GM21529 (cell line): Measurements from ENCODE around the gene ANKRD11.

Experiments used
- ATAC-seq: cut with Tn5 transposase; IDR thresholded peaks from one replicate; pipeline ENCODE4 v1.9.1; 2021; ENCODE audit not compliant: unreplicated experiment

Gene ANKRD11

DNA sequence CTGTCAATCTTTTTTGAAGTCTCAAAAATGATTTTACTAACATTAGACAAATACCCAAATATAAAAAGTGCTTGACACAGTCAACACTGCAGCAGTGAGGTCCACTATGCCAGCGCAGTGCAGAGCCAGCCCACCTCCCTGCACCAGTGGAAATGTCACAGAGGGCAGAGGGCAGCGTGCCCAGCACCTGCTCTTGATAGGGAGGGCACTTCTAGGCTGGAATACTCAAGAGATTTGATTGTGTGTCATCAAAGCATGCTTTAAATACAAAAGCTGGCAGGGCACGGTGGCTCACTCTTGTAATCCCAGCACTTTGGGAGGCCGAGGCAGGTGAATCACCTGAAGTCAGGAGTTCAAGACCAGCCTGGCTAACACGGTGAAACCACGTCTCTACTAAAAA is 136.0 kb downstream of the ANKRD11 start:
- ATAC-seq: no peak

DNA sequence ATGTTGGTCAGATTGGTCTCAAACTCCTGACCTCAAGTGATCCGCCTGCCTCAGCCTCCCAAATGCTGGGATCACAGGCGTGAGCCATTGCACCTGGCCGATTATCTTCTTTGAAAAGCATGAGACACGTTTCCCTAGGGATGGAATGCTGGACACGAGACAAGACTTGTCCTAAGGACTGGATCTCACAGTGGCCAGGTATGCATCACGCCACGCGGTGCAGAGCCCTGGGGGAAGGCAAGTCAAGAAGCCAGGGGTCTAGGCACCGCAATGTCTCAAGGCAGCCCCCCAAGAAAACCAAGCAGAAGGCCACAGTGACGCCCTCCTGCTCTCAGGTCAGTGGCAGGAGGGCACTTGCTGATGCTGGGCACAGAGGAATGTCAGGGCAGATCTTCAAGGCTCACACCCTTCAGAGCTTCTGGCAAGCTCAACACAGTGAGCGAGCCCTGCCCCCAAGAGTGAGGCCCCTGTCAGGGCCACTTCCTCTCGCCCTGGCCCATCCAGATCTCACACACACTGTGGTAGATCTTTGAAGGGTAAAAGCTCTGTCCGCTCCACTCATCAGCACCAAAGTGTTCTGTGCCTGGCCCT is 138.2 kb downstream of the ANKRD11 start:
- no peak for ATAC-seq

DNA sequence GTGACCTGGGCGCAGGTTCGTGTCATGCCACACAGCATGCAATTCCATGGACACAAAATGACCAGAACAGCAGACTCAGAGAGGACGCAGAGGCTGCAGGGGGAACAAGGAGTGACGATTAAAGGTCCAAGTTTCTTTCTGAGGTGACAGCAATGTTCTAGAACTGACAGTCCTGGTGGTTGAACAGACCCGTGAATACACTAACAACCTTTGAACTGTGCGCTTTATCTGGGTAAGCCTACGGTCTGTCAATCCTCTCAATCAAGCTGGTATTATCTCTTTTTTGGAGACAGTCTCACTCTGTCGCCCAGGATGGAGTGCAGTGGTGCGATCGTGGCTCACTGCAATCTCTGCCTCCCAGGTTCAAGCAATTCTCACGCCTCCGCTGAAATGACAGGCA is 138.7 kb downstream of the ANKRD11 start:
- ATAC-seq: no peak

DNA sequence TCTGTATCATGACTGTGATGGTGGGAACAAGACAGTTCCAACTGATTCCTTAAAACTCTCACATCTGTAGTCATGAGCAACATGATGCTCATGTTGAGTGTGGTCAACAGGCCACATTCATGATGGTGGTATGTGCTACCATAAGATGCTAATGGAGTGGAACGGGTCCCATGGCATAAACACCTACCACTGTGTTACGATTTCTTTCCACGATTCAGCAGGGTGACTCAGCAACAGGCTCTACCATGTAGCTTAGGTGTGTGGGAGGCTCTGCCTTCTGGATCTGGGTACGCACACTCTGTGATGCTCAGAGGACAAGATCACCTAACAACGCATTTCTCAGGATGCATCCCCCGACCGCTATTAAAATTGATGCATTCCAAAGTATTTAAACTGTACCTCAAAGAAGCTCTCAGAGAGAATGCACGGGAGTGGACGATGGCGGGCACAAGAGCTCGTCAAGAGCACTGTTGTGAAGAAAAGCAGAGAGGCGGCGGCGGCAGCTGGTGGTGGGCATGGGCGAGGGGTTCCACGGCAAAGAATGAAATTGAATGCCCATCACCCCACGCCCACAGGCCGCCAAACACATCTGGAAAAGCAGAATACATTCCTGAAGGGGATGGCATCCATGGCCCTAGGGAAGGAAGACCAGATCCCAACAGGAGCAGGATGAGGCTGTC is 139.5 kb downstream of the ANKRD11 start:
- no peak for ATAC-seq

DNA sequence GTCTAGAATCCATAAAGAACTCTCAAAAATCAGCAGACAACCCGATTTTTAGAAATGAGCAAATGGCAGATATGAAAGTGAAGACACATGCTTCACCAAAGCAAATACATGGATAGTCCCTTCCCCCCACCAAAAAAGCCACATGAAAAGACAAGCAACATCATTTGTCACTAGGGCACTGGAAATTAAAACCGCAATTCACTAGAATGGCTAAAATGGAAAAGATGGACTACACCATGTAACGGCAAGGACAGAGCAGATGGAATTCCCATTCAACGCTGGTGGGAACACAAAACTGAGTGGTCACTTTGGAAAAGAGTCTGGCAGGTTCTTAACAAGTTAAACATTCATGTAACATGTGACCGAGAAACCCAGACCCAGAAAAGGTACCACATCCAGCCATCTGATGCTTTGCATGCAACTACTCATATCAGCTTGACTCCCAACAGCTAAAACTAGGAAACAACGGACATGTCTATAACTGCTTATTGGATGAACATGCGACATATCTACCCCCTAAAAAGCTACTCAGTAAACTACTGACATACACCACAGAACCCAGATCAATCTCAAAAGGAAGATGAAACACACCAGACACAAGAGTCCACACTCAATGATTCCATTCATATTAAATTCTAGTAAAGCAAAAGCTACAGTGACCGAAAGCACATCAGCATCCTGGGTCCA is 140.3 kb downstream of the ANKRD11 start:
- no peak for ATAC-seq

DNA sequence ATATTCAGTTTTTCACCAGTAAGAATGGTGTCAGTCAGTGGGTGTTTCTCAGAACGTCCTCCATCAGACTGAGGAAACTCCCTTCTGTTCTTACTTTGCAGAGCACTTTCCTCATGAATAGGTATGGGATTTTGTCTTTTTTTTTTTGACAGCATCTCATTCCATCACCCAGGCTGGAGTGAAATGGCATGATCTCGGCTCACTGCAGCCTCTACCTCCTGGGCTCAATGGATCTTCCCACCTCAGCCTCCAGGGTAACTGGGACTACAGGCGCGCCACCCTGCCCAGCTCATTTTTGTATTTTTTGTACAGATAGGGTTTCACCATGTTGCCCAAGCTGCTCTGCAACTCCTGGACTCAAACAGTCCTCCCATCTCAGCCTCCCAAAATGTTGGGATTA is 142.6 kb downstream of the ANKRD11 start:
- ATAC-seq: no peak

DNA sequence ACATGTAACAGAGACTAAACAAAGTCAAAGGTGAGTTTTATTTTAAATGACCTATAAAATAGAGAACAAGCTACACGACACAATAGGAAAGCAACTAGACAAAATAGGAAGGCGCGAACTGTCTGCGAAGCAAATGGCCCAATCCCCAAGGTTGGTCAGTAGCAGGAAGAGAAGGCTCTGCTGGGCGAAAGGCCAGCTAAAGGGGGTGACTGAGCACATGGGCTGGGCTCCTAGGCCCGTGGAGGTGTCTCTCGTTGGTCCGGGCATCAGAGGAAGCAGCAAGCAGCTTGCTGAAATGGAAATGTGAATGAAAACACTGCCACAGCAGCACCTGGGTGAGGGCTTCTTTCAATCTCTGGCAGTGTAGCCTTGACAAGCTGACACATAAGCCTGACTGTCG is 143.5 kb downstream of the ANKRD11 start:
- ATAC-seq: no peak

DNA sequence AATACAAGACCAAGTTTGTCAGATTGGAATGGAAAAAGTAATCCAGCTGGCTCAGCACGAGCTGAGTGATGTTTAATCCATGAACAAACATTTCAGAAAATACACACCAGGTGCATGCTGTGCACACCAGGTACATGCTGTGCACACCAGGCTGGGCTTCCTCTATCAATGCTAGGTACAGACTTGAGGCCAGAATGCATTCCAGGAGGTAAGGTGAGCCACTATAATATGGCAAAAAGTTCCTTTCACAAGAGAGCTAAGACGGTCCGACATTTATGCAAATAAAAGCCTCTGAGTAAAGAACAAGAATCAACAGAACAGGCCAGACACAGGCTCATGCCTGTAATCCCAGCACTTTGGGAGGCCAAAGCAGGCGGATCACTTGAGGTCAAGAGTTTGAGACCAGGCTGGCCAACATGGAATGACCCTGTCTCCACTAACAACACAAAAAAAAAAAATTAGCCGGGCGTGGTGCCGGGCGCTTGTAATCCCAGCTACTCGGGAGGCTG is 144.7 kb downstream of the ANKRD11 start:
- no peak for ATAC-seq

DNA sequence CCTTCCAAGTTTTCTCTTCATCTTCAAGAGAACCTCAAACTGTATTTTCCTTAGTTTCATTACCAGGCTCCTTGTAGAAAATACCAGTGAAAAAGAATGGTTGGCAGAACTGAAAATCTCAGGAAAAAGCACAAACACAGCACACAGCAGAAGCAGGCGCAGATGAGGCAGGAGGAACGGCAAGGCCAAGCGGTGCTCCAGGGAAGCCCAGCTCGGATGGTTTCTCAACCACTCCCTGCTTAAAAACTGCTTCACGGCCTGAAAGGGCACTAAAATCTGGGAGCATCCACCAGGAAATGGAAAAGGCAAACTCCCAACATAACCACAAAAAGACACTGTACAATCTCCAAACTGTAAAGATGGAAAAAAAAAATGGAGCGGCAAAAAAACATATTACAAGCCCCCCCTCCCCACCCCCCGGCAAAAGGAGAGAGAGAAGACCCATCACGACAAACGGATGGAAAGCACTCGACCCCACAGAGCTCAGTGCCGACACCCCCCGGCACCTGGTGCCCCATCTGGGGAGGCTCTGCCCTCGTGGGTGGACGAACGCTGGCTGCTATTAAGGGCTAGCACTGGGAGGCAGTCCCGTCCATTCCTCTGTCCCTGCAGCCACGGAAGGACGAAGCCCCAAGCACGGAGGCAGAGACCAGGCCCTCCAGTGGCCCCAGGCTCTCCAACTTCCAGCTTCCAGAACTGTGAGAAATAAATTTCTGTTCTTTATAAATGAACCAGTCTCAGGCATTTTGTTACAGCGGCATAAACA is 145.3 kb downstream of the ANKRD11 start:
- ATAC-seq: no peak

DNA sequence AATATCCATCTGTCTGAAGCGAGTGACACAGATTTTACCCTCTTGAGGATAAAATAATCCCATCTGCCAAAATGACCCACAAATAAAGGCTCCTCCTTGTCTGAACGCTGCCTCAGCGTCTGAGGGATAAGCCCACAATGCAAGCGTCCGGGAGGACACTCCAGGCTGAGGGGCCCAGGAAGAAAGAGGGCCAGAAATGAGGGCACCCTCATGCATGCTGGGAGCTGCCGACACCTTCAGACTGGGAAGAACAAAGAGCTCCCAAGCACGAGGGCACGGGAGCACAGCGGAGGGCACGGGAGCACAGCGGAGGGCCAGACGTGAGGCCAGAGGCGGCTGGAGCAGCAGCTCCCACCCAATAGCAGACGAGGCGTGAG is 145.9 kb downstream of the ANKRD11 start:
- ATAC-seq: no peak

DNA sequence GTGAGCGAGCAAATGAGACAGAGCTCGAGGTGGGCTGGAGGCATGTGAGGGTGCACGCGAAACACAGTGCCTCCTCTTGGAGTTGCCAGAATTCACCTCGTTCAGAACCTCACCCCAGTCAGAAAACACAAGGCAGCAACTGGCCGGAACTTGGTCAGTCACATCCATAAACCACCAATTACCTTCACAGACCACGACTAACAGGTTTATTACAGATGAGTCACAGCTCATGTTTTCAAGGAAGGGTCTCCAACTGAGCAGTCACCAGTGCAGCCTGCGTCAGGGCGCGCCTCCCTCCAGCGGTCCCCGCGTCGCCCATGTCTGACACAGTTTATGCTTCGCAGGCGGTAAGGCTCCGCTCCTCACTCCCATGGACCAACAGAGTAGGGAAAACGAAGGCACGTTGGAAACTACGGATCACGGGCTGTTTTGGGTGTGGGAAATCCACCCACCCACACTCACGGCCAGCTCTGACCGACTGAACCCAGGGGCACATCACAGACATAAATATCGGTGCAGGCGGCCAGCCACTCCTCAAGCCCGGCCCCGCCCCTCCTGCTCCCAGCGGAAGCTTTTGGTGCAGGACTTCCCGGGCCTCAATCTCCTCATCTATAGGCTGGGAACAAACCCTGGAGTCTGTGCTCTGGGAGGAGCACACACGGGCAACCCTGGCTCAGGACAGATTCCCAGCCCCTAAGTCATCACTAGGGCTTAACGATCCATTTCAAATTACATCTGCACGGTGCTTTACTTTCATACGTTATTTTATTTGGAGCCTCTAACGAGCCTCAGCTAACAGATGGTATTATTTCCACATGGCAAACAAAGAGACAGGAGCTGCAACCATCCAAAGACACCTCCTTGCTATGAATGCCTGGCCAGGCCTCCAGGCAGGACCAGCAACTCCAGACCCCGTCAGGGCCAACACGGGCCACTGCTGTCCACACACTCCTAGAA is 146.6 kb downstream of the ANKRD11 start:
- ATAC-seq: no peak

DNA sequence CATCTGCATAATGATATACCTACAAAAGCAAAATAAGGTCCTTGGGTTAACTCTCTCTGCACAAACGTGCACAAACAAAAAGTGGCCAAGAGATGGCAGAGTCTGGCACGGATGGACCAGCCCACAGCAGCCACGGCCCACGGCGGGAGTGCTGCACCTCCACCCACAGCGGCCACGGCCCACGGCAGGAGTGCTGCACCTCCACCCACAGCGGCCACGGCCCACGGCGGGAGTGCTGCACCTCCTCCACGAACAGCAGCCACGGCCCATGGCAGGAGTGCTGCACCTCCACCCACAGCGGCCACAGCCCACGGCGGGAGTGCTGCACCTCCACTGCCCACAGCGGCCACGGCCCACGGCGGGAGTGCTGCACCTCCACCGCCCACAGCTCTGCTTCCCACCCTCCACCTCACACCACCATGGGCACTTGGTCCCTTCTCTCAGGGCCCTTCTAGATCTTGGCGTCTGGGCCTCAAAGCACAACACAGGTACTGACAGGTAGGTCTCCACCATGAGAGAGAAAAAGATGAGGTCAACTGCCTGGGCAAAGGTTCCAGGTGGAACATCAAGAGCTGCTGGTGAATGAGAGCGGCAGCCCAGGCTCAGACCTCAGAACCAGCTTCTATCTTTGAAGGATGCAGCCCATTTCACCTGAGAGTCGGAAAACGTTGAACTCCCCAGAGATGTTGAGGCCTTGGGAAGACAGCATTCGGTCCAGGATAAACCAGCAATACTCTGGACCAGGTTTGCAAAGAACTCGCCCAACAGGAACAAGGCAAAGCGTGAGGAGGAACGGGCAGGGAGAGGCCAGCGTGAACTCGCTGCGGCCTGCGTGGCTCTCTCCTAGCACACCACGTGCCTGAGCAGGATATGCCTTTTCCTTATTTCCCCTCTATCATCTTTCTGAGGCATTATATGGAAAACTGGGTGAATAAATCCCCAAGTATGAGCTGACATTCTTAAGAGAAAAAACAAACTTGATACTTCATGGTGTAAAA is 148.4 kb downstream of the ANKRD11 start:
- ATAC-seq: no peak

DNA sequence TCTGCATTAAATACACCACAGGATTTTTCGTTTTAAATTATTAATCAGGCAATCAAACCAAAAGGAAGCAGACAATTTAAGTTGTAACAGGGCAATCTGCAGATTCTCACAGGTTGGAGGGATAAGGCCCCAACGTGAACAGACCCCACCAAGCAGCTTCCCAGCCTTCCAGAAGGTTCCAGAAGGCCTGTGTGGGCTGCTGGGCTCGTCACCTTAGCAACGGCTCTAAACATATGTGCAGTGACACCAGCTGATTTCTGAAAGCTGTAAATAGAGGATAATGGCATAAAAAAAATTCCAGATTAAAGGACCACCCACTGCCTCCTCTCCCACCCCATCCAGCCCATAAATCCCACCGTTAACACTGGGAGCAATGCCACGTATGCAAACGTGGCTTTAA is 149.1 kb downstream of the ANKRD11 start:
- no peak for ATAC-seq

DNA sequence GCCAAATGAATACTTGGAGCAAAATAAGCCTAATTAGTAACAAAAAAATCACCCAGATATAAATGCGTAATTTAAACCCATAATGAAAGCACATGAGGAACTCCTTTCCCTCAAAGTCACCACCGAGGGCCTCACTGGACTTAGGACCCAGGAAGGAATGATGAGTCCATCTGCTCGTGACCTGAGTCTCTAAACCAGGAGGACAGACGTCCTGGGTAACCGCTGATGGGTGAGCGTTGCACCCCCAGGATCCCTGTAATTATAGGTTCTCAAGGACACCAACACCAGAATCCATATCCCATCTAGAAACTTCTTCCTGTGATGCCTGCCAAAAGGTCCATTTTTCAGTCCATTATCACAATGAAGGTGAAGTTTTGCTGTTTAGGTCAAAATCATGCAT is 151.5 kb downstream of the ANKRD11 start:
- no peak for ATAC-seq

DNA sequence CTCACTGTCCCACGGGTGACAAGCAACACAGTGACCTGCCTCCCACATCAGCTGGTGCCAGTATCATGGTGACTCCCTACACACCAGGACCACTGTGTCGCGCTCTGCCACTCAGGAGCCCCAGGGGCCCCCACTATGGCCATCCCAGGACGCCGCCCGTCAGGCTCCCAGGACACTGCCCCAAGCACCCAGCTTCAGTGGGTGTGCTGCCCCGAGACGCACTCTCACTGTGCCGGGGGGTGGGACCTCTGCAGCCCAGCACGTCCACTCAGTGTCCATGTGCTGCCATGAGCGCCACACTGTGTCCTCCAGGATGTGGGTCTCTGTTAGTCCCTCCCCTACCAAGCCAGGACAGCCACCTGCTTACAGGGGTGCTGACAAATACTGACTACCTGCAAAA is 152.4 kb downstream of the ANKRD11 start:
- no peak for ATAC-seq

DNA sequence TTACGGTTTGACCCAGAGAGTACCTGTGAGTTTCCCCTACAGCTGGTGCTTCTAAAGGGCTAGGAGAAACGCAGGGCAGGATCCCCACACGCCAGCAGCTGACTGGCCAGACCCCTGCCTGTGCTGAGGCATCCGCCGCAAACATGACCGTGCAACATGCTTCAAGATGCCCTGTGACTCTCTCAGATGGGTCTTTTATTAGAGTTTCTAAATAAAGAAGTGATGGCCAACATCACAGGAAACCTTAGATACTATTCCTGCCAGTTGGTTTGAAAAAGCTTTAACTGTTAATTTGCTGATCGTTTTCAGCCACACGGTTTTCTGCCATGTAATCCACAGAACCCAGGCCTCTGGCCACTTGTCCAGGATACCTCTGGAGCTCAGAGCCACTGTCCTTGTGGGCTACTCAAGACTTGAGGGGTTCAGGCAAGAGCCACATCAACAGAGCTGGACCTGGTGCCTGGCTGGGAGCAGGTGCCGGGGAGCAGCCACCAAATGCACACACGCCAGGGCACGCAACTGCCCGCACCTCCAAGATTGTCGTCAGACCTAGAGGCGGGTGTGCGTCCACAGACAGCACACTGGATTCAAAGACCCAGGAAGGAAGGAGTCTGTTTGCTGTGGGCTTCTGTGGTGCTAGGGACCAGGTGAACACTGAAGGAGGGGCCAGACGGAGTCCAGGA is 154.4 kb downstream of the ANKRD11 start:
- no peak for ATAC-seq

DNA sequence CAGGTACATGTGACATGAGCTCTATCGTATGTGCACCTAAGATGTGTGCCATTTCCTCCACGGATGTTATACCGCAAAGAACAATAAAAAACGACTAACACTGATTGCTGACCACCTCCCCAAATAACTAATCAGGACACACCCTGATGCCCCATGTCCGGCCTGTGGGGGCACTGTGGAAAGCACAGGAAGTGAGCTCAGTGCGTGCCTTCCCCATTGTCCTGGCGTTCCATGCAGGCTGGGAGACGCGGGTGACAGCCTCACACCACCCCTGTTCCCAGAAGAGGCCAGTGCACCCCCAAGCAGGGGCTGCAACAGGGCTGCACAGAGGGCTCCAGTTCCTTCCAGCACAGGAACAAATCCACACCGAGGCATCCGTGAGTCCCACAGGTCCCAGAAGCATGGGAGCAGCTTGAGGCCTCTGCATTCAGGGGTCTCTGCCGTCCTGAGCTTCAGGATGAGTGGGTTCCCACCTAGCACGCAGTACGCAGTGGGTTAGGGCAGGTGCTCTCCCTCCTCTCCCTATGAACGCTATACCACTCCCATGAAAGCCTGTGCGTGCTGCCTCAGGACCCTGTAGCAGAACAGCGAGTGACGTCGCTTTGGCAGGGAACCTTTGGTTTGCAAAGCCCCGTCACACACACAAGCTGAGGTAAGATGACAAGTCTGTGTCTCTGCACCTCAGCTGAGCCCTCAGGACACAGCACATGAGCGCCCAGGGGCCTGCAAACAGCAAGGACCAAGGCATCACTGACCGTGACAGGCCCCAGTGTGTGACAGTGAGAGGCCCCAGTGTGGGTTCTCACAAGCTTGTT is 155.2 kb downstream of the ANKRD11 start:
- no peak for ATAC-seq

DNA sequence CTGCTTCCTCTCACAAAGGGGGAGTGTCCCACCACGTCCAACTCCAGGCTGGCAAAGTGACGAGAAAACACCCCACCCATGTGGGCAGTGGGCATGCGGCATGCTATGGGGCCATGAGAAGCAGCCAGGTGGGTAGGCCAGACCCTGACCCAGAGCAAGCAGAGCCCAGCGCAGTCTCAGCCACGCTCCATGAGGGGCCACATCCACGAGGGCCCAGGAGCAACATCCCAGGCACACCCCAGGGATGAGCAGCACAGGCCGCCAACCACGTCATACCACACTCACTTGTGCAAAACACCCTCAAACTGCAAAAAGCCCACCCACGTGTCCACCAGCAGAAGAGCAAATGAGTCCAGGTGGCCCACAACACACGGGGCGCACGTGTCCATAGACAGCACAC is 155.9 kb downstream of the ANKRD11 start:
- ATAC-seq: no peak
